Measurements from ENCODE around the gene PSMB5.
A peak's percentile ranks its signal among the peaks of the same experiment; 100 is the strongest.

Gene PSMB5

GRCh38 chr14:23058654-23059504 lies 24.2 kb upstream of the PSMB5 start:
- ATAC-seq, result no peak

GRCh38 chr14:23057757-23058653 lies 23.3 kb upstream of the PSMB5 start:
- ATAC-seq (peak; percentile 74), DNase-seq (peak; percentile 92)

More at GRCh38 chr14:23058654-23059504, 24.2 kb upstream of the PSMB5 start:
- no peak for DNase-seq

- peak; percentile 77 for DNase-seq
- peak; percentile 71 for ATAC-seq
Measured at GRCh38 chr14:23056956-23057756, 22.5 kb upstream of the PSMB5 start, which contains the start of gene CDH24. TSS of gene CDH24 (minus strand) at chr14:23057520. CDS start at chr14:23055733, 1,787 bp downstream.

- ATAC-seq (peak; percentile 75), DNase-seq (peak; percentile 77)
Measured at GRCh38 chr14:23056145-23056955, 21.6 kb upstream of the PSMB5 start.

- DNase-seq, result no peak
- no peak for ATAC-seq
Measured at GRCh38 chr14:23055621-23056144, 21.0 kb upstream of the PSMB5 start.

- DNase-seq (no peak), ATAC-seq (no peak)
Measured at GRCh38 chr14:23055147-23055550, 20.4 kb upstream of the PSMB5 start.

- no peak for ATAC-seq
- DNase-seq, result peak; percentile 60
Measured at GRCh38 chr14:23054000-23054811, 19.5 kb upstream of the PSMB5 start.

- ATAC-seq (no peak), DNase-seq (no peak)
Measured at GRCh38 chr14:23053426-23053825, 18.7 kb upstream of the PSMB5 start.

GRCh38 chr14:23052671-23053070 lies 18.0 kb upstream of the PSMB5 start:
- ATAC-seq (no peak), DNase-seq (no peak)

GRCh38 chr14:23052182-23052623 lies 17.5 kb upstream of the PSMB5 start:
- ATAC-seq (no peak), DNase-seq (no peak)

GRCh38 chr14:23051141-23052057 lies 16.7 kb upstream of the PSMB5 start:
- no peak for DNase-seq
- no peak for ATAC-seq

- DNase-seq (no peak), ATAC-seq (no peak)
Measured at GRCh38 chr14:23049011-23049410, 14.3 kb upstream of the PSMB5 start.

GRCh38 chr14:23047751-23048693 lies 13.3 kb upstream of the PSMB5 start:
- ATAC-seq, result no peak
- DNase-seq, result no peak

GRCh38 chr14:23047034-23047634 lies 12.4 kb upstream of the PSMB5 start:
- no peak for DNase-seq
- no peak for ATAC-seq

- DNase-seq, result no peak
Measured at GRCh38 chr14:23045419-23046357, 11.0 kb upstream of the PSMB5 start.

GRCh38 chr14:23044840-23045239 lies 10.1 kb upstream of the PSMB5 start:
- ATAC-seq (no peak), DNase-seq (no peak)

More at GRCh38 chr14:23045419-23046357, 11.0 kb upstream of the PSMB5 start:
- ATAC-seq, result no peak
